Stimulated activated CD4-positive, alpha-beta T cell treated with anti-CD3 and anti-CD28 coated beads, TNF-alpha, amount 100 ng/mL, for 24 hours (primary cell): ENCODE data around the gene PRKX.
"Not testable (repeated sequence)": the region's sequence is repeated elsewhere in the genome, so short reads cannot be mapped to it uniquely, and the experiment has no call there.

Experiments used
- DNase-seq, 3 experiments: peaks; one replicate each; pipeline ENCODE4 v3.0.0-alpha.2; 2020; ENCODE audit warnings: low read depth in 3 of 3

Gene PRKX

DNA sequence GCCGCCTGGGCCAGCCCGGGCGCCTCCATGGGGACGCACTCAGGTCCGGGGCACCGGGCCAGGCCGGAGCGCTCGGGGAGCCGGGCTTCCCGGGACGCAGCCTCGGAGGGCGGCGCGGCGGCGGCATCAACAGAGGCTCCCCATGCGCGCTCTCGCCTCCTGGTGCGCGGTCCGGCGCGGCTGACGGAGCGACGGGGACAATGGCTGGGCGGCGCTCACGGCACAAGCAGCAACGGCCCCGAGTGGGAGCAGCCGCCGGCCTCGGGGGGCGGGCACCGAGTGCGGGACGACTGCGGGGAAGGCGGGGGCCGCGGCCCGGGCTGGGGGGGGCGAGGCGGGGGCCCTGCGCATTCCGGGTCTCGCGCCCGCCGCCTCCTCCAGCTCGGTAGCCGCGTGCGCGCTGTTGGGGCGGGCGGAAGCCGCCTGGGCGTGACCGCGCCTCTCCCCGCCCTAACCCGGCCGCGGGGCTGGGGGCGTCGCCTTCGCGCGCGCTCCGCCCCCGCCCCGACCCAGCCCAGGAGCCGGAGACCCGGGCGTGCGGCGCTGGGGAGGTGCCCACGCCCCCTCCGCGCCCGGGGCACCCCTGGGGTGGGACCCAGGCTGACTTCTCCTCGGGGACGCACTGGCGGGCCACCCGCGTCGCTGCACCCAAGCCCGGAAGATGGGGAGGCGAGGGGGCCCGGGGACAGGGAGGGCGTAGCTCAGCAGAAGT lies at the start of gene PRKX:
TSS of gene PRKX (minus strand) at position 425 of the 712 bp plus-strand sequence. CDS start at position 29, 396 bp downstream.
- peak; percentile 22 to 59 (median 35) for DNase-seq

DNA sequence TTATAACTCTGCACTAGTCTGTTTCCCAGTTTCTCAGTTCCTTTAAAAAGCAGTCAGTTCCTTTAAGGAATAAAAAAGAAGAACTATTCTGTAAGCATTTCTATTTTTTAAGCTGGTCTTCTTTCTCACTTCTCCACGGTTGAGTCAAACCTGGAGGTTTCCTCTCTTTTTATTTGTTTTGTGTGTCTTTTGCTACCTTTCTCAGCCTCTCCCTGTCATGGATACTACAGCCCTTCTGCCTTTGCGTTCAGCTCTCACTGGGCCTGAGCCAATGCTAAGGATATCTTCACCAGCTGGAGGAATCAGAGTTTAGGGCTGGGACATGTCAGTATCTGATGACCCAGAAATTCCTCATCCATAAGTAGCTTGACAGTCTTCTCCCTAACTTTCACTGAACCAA lies 49.7 kb upstream of the PRKX start:
- DNase-seq: no peak

DNA sequence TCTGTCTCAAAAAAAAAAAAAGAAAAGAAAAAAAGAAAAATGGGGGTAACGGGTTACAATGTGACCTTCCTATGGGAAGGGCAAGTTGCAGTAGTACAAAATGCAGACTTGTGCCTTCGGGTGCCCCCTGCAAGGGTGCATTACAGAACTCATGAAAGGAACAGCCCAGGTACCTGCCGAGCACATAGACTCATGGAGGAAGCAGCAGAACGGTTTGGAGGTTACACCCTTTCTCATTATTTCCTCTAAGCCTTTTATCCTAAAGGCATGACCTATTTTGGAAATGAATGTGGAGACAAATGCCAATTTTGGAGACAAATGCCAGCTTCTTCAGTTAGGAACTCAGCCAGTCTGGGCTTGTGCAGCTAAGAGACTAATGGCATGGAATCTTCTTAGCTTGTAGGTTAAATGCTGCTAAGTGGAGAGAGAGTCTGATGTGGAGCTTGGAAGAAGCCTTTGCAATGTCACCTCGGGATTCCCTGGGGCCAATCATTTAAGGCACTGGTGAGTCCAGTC lies 44.1 kb upstream of the PRKX start:
- DNase-seq: no peak

- DNase-seq: no peak
These were observed 34.7 kb upstream of the PRKX start for GRCh38 chrX:3748052-3748559.

DNA sequence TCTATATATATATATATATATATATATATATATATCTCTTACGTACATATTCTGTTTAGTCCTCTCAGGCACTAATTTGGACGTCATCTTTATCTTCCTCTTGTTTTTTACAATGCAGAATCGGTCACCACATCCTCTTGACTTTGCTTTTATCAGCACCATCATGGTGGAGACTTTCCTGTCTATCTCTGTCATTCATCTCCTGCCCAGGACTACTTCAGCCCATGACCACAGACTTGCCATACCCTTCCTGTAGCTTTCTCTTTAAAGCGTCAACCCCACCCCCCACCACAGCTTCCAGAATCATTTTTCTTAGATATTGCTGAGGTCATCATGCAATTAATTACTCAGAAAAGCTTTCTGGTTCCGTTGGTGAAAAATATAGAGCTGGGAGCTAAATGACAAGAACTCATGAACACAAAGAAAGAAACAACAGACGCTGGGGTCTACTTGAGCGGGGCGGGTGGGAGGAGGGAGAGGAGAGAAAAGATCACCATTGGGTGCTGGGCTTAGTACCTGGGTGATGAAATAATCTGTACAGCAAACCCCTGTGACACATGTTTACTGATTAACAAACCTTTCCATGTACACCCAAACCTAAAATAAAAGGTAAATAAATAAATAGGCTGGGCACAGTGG lies 30.5 kb upstream of the PRKX start:
- peak in 1 of 3 experiments; percentile 12 for DNase-seq

DNA sequence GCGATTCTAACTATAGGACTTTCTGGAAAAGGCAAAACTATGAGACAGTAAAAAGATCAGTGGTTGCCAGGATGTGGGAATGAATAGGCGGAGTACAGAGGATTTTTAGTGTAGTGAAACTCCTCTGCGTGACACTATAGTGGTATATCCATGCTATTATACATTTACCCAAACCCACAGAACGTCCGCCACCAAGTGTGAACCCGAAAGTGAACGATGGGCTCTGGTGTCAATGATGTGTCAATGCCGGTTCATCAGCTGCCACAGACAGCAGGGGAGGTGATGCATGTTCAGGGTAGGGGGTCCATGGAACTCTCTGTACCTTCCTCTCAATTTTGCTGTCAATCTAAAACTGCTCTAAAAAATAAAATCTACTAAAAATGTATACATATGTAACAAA lies 27.5 kb upstream of the PRKX start:
- DNase-seq: not testable (repeated sequence)

DNA sequence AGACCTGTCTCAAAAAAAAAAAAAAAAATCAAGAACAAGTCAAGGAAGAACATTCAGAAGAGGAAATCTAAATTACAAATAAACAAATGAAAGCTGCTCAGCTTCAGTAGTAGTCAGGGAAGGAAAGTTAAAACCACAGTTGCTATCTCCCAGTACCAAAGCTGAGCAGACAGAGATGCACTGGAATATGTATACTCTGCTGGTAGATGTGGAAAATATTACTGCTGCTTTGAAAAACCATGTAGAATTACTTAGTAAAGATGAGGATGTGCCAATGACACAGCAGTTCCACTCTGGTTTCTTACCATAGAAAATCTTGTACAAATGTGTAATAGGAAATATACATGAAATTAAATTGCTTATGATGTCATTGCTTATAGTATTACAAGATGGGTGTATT lies 25.1 kb upstream of the PRKX start:
- no peak for DNase-seq

GRCh38 chrX:3736536-3736935 lies 23.1 kb upstream of the PRKX start:
- not testable (repeated sequence) for DNase-seq

- DNase-seq: not testable (repeated sequence)
These were observed 22.4 kb upstream of the PRKX start for GRCh38 chrX:3735891-3736290.

GRCh38 chrX:3734456-3734855 lies 21.0 kb upstream of the PRKX start:
- DNase-seq: not testable (repeated sequence)

- DNase-seq: no peak
These were observed 19.6 kb upstream of the PRKX start for GRCh38 chrX:3733043-3733430.

DNA sequence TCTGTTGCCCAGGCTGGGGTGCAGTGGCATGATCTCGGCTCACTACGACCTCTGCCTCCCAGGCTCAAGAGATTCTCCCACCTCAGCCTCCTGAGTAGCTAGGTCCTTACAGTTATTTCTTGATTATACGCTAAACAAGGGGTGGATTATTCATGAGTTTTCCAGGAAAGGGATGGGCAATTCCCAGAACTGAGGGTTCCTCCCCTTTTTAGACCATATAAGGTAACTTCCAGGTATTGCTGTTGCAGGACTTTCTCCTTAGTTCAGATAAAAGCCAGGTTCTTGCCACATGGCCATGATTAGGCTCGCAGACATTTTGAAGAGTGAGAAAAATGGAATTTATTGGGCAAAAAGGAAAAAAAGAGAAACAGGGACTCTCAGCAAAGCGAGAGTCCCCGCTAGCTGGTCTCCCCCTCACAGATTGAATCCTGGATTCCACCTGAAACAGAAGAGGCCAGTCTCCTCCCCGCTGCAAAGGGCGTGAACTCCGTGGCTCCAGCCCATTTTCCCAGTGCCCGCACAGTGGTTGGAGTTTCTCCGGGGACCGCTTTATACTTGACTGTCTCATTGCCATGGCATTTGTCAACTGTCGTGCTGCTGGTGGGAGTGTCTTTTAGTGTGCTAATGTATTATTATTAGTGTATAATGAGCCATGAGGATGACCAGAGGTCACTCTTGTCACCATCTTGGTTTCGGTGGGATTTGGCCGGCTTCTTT lies 19.0 kb upstream of the PRKX start:
- DNase-seq: not testable (repeated sequence)

GRCh38 chrX:3728454-3728853 lies 15.0 kb upstream of the PRKX start:
- DNase-seq: no peak

DNA sequence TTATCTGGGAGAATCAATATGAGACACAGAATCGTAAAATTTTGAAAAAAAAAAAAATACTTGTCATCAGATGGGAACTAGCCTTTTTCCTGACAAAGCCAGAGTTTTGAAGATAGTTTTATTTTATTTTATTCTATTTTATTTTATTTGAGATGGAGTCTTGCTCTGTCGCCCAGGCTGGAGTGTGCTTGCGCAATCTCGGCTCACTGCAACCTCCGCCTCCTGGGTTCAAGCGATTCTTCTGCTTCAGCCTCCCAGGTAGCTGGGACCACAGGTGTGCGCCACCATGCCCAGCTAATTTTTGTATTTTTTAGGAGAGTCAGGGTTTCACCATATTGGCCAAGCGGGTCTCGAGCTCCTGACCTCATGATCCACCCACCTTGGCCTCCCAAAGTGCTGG lies 10.0 kb upstream of the PRKX start:
- not testable (repeated sequence) for DNase-seq

- no peak for DNase-seq
These were observed 4.4 kb upstream of the PRKX start for GRCh38 chrX:3717742-3718420.

DNA sequence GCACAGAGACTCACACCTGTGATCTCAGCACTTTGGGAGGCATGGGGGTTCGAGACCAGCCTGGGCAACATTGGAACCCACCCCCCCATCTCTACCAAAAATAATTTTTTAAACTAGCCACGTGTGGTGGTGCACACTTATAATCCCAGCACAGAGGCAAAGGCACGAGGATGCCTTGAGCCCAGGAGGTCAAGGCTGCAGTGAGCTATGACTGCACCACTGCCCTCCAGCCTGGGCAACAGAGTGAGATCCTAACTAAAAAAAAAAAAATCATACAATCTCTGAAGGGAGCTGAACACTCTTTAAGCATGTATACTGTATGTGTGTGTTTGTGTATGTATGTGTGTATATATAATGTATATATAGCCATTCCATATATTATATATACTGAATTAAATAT lies 2.5 kb upstream of the PRKX start:
- no peak for DNase-seq

GRCh38 chrX:3714706-3715479 lies 1.4 kb upstream of the PRKX start:
- DNase-seq: not testable (repeated sequence)

GRCh38 chrX:3713937-3714434 lies 537 bp upstream of the PRKX start:
- DNase-seq: no peak

DNA sequence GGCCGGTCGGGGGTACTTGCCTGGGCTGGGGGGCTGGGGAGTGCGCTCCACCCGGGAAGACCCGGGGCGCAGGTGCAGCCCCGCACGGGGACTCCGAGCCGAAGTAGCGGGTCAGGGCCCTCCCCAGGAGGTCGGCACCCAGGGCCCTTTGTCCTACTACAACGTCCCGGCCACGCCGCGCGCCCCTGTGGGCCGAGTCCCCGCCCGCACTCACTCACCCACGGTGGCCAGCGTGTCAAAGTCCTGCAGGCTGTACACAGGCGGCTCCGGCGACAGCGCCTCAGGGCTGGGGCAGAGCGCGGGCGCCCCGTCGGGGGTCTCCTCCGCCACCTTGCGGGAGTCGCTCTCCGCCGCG lies 602 bp downstream of the PRKX start:
- DNase-seq: no peak

DNA sequence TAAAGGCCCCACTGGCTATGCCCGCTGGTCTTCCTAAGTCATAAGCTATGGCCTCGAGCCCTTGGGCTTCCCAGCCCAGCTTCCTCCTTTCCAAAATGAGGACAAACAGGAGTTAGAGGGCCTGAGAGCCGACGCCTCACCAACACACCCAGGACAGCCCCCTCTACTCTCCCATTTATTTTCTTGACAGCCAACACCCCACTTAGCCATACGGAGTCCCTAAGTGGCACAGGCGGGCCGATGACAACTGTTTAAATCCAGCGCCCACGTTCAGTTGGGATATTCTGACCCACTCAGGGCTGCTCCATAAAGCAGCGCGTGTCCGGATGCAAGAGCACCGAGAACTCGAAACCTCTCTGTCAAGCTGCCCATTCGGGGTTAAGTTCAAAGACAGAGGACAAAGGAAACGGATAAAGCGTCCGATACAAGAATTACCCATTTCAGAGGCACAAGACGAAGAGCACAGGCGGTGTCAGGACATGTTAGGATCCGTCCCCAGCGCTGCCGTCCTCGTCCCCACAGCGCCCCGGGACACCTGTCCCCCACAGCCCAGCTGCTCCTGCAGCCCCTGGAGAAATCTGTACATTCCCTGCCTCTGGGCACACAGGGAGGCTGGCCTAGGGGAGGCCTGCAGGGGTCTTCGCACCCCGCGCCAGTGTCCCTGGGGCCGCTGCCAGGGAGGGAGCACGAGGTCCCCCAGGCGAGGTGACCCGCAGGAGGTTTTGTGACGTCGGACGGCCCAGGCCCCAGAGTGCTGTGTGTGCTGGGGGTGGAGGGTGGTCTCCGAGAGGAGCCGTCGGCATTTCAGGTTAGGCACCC lies 1.2 kb downstream of the PRKX start:
- no peak for DNase-seq
